C4-2B (cell line): ENCODE data around the gene SORL1-AS1.

Experiments used
- CTCF ChIP-seq: fragments of 450-650 bp; conservative IDR thresholded peaks from 2 replicates; pipeline ENCODE4 v1.5.1; 2017; ENCODE audit warnings: mild to moderate bottlenecking
- ZFX ChIP-seq: fragments of 450-650 bp; IDR thresholded peaks from 2 replicates; pipeline ENCODE4 v1.6.1; 2017

- TF ChIP-seq CTCF: no peak
- TF ChIP-seq ZFX: no peak
Observed at GRCh38 chr11:121486054-121486453, 33.3 kb upstream of the SORL1-AS1 start.
